WTC11 (cell line): ENCODE data around the gene WDR18. TPM values are rescaled to one million over a fixed set of nuclear protein-coding genes. Genes with fewer than 3 reads are reported as not detected.

Source experiments
- ATAC-seq: fragments of 200-7000 bp; cut with Tn5 transposase; 2 replicates; pipeline ENCODE4 v1.10.0; 2021; ENCODE audit warnings: mild to moderate bottlenecking, moderate library complexity
- CTCF ChIA-PET: fragments of 300-600 bp; sonication (Branson Sonifier 250); formaldehyde crosslinking; loops from one replicate; lab custom pipeline; 2021; ENCODE audit warnings: antibody characterized with exemption; lab: Charles Lee
- POLR2A ChIA-PET: fragments of 350-600 bp; sonication (Branson Sonifier 250); formaldehyde crosslinking; loops from one replicate; lab custom pipeline; 2021; ENCODE audit warnings: antibody characterized with exemption; lab: Charles Lee
- DNase-seq: peaks from one replicate; pipeline ENCODE4 v3.0.0; 2021; ENCODE audit warnings: low spot score
- H3K27ac Mint-ChIP-seq: 2 replicates; pipeline ENCODE4 v1.8.0; 2021; ENCODE audit warnings: mixed read lengths
- H3K27me3 Mint-ChIP-seq: 2 replicates; pipeline ENCODE4 v1.8.0; 2021; ENCODE audit warnings: low read depth, mild to moderate bottlenecking, moderate library complexity, mixed read lengths
- H3K36me3 Mint-ChIP-seq: 2 replicates; pipeline ENCODE4 v1.8.0; 2021; ENCODE audit warnings: mixed read lengths
- H3K4me1 Mint-ChIP-seq: 2 replicates; pipeline ENCODE4 v1.8.0; 2022; ENCODE audit warnings: mixed read lengths
- H3K4me3 Mint-ChIP-seq: 2 replicates; pipeline ENCODE4 v1.8.0; 2021; ENCODE audit warnings: mild to moderate bottlenecking, moderate library complexity, mixed read lengths
- H3K9me3 Mint-ChIP-seq: 2 replicates; pipeline ENCODE4 v1.8.0; 2021; ENCODE audit warnings: mixed read lengths
- GRHL2 ChIP-seq: fragments of 250-450 bp; sonication (Bioruptor Pico); IDR thresholded peaks from 2 replicates; pipeline ENCODE4 v1.8.0; 2022; ENCODE audit warnings: mild to moderate bottlenecking, moderate library complexity; ENCODE audit not compliant: insufficient replicate concordance, severe bottlenecking
- JAZF1 ChIP-seq: fragments of 250-450 bp; sonication (Bioruptor Pico); IDR thresholded peaks from 2 replicates; pipeline ENCODE4 v1.9.0; 2021; ENCODE audit warnings: moderate library complexity, mild to moderate bottlenecking, inconsistent platforms
- MXD4 ChIP-seq: fragments of 250-450 bp; sonication (Bioruptor Pico); IDR thresholded peaks from 2 replicates; pipeline ENCODE4 v1.8.0; 2021; ENCODE audit warnings: mild to moderate bottlenecking, moderate library complexity, borderline replicate concordance
- NR1H2 ChIP-seq: sonication (generic); formaldehyde crosslinking; IDR thresholded peaks from 2 replicates; pipeline ENCODE4 v1.9.0; 2021; ENCODE audit warnings: mild to moderate bottlenecking, moderate library complexity, missing genetic modification reagents
- PRRX2 ChIP-seq: fragments of 250-450 bp; sonication (Bioruptor Pico); IDR thresholded peaks from 2 replicates; pipeline ENCODE4 v1.8.0; 2021; ENCODE audit warnings: mild to moderate bottlenecking
- ZNF219 ChIP-seq: sonication (generic); formaldehyde crosslinking; IDR thresholded peaks from 2 replicates; pipeline ENCODE4 v1.8.0; 2023; ENCODE audit warnings: missing genetic modification reagents, mild to moderate bottlenecking, borderline replicate concordance
- total RNA-seq: library from RNA; stranded (reverse); gene quantifications from 3 replicates; pipeline ENCODE4 v1.2.3, GENCODE V29; 2021
- TF ChIP-seq, protein P1 (sequence below): sonication (generic); formaldehyde crosslinking; IDR thresholded peaks from 2 replicates; pipeline ENCODE4 v1.8.0; 2022; ENCODE audit warnings: mild to moderate bottlenecking, missing genetic modification reagents
- TF ChIP-seq, protein P2 (sequence below): sonication (generic); formaldehyde crosslinking; IDR thresholded peaks from 2 replicates; pipeline ENCODE4 v1.8.0; 2022; ENCODE audit warnings: mild to moderate bottlenecking, missing genetic modification reagents
- TF ChIP-seq, protein P3 (sequence below): sonication (generic); formaldehyde crosslinking; IDR thresholded peaks from 2 replicates; pipeline ENCODE4 v1.8.1; 2022; ENCODE audit warnings: low read depth, missing genetic modification reagents, borderline replicate concordance
- TF ChIP-seq, protein P4 (sequence below): sonication (generic); formaldehyde crosslinking; IDR thresholded peaks from 2 replicates; pipeline ENCODE4 v1.8.1; 2023; ENCODE audit warnings: mild to moderate bottlenecking, missing genetic modification reagents, moderate library complexity
- TF ChIP-seq, protein P5 (sequence below): sonication (generic); formaldehyde crosslinking; IDR thresholded peaks from 2 replicates; pipeline ENCODE4 v1.8.1; 2022; ENCODE audit warnings: mild to moderate bottlenecking, missing genetic modification reagents, moderate library complexity, borderline replicate concordance
- TF ChIP-seq, protein P6 (sequence below): sonication (generic); formaldehyde crosslinking; IDR thresholded peaks from 2 replicates; pipeline ENCODE4 v1.8.1; 2023; ENCODE audit warnings: mild to moderate bottlenecking, moderate library complexity, missing genetic modification reagents
- TF ChIP-seq, protein P7 (sequence below): sonication (generic); formaldehyde crosslinking; IDR thresholded peaks from 2 replicates; pipeline ENCODE4 v1.8.0; 2022; ENCODE audit warnings: missing genetic modification reagents
- TF ChIP-seq, protein P8 (sequence below): sonication (generic); formaldehyde crosslinking; IDR thresholded peaks from 2 replicates; pipeline ENCODE4 v1.8.0; 2023; ENCODE audit warnings: mild to moderate bottlenecking, missing genetic modification reagents

Gene WDR18
- total RNA-seq, 1 experiment from 2014 or later = 140 TPM

DNA sequence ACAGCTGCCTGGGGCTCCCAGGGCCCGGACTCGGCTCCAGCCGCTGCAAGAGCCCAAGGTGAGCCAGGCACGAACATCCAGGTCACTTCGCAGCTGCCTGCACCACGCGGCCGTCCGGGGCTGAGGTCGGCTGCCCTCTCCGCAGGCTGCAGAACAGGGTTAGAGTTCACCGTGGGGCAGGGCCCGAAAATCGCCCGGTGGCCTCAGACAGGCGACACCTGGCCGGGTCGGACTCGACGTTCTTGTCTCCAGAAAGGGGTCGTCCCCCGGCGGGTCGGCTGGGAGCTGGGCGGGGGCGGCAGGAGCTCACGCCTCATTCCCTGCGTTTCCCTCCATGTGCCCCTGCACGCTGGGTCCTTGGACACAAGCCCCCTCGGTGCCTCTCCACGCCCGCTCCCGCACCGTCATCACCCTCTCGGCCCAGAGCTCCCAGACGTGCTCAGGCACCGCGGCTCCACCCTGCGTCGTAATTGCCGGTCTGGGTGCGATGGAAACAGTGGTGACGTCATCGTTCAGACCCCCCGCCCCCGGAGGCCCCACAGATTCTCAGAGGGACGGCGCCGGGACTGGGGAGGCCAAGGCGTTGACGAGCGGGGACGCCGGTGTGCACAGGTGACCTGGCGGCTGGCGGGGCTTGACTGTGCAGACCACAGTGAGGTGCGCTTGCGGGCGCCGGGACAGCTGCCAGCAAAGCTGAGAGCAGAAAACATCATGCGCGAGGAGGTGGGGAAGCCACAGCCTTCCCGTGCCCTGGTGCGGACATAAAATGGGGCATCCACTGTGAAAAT lies 12.1 kb downstream of the WDR18 start (continued):
- no peak for TF ChIP-seq MXD4 (CRISPR knock-in tag)
- TF ChIP-seq, protein P1, sequence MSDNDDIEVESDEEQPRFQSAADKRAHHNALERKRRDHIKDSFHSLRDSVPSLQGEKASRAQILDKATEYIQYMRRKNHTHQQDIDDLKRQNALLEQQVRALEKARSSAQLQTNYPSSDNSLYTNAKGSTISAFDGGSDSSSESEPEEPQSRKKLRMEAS (CRISPR knock-in tag) = peak; percentile 56; the same call in 1 of the 2 replicates
- no peak for TF ChIP-seq NR1H2 (CRISPR knock-in tag)
- TF ChIP-seq, protein P2, sequence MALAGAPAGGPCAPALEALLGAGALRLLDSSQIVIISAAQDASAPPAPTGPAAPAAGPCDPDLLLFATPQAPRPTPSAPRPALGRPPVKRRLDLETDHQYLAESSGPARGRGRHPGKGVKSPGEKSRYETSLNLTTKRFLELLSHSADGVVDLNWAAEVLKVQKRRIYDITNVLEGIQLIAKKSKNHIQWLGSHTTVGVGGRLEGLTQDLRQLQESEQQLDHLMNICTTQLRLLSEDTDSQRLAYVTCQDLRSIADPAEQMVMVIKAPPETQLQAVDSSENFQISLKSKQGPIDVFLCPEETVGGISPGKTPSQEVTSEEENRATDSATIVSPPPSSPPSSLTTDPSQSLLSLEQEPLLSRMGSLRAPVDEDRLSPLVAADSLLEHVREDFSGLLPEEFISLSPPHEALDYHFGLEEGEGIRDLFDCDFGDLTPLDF = no peak
- TF ChIP-seq PRRX2 (CRISPR knock-in tag) = no peak
- TF ChIP-seq, protein P3, sequence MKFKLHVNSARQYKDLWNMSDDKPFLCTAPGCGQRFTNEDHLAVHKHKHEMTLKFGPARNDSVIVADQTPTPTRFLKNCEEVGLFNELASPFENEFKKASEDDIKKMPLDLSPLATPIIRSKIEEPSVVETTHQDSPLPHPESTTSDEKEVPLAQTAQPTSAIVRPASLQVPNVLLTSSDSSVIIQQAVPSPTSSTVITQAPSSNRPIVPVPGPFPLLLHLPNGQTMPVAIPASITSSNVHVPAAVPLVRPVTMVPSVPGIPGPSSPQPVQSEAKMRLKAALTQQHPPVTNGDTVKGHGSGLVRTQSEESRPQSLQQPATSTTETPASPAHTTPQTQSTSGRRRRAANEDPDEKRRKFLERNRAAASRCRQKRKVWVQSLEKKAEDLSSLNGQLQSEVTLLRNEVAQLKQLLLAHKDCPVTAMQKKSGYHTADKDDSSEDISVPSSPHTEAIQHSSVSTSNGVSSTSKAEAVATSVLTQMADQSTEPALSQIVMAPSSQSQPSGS = no peak
- TF ChIP-seq, protein P4, sequence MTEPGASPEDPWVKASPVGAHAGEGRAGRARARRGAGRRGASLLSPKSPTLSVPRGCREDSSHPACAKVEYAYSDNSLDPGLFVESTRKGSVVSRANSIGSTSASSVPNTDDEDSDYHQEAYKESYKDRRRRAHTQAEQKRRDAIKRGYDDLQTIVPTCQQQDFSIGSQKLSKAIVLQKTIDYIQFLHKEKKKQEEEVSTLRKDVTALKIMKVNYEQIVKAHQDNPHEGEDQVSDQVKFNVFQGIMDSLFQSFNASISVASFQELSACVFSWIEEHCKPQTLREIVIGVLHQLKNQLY = no peak
- no peak for TF ChIP-seq GRHL2
- TF ChIP-seq, protein P5, sequence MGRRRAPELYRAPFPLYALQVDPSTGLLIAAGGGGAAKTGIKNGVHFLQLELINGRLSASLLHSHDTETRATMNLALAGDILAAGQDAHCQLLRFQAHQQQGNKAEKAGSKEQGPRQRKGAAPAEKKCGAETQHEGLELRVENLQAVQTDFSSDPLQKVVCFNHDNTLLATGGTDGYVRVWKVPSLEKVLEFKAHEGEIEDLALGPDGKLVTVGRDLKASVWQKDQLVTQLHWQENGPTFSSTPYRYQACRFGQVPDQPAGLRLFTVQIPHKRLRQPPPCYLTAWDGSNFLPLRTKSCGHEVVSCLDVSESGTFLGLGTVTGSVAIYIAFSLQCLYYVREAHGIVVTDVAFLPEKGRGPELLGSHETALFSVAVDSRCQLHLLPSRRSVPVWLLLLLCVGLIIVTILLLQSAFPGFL (CRISPR knock-in tag) = no peak
- TF ChIP-seq ZNF219 (CRISPR knock-in tag) = no peak

DNA sequence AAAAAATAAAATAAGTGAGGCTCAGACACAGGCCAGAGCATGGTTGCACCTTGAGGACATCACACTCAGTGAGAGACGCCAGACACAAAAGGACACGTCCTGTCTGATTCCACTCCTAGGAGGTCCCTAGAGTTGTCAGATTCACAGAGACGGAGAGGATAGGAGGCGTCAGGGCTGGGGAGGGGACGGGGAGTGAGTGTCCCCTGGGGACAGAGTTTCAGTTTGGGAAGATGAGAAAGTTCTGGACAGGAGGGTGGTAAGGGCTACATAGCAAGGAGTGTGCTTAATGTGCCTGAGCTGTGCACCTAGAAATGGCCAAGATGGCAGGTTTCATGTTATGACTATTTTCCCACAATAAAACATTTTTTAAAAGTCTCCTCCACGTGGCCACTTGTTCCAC lies 13.9 kb downstream of the WDR18 start:
- no peak overlapping the region for H3K27ac Mint-ChIP-seq
- no peaks in the 10 kb centered on the region for H3K9me3 Mint-ChIP-seq
- POLR2A ChIA-PET = interaction anchor here (0.5 kb wide), 1 partner anchor 396 kb away, joined by 3 read pairs; no protein-coding TSS in a partner anchor
- TF ChIP-seq, protein P6, sequence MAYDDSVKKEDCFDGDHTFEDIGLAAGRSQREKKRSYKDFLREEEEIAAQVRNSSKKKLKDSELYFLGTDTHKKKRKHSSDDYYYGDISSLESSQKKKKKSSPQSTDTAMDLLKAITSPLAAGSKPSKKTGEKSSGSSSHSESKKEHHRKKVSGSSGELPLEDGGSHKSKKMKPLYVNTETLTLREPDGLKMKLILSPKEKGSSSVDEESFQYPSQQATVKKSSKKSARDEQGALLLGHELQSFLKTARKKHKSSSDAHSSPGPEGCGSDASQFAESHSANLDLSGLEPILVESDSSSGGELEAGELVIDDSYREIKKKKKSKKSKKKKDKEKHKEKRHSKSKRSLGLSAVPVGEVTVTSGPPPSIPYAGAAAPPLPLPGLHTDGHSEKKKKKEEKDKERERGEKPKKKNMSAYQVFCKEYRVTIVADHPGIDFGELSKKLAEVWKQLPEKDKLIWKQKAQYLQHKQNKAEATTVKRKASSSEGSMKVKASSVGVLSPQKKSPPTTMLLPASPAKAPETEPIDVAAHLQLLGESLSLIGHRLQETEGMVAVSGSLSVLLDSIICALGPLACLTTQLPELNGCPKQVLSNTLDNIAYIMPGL (CRISPR knock-in tag) = no peak
- TF ChIP-seq, all 79 proteins: peak for 0
- ATAC-seq (no peak), DNase-seq (no peak)
- Mint-ChIP-seq H3K27me3 (peaks cover 46% of the 10 kb centered on the region), H3K36me3 (no peaks in the 10 kb centered on the region), H3K4me1 (peaks cover 5% of the 10 kb centered on the region; the same call in 1 of the 2 replicates), H3K4me3 (no peak overlapping the region)
- CTCF ChIA-PET = interaction anchor here (0.5 to 2.9 kb wide), 4 partner anchors 79 to 153 kb away, joined by 3 to 6 read pairs (median 4); no protein-coding TSS in a partner anchor

DNA sequence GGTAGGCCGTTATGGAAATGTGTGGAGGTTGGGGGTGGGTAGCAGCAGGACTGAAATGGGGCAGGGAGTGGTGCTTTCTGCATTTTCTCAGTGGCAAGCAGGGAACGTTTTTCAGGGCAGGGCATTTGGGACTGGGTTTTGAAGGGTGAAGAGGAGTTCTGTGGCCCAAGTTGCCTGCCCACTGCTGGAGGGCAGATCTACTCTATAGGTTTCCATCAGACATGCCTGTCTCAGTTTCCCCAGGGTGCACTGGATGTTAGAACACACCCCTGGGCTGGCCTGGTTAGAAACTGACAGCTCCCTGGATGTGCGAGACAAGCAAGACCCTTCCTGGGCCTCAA lies 15.2 kb downstream of the WDR18 start:
- peak overlapping the region; percentile 53 for H3K4me3 Mint-ChIP-seq
- peaks cover 49% of the 10 kb centered on the region for H3K27me3 Mint-ChIP-seq
- H3K9me3 Mint-ChIP-seq = no peaks in the 10 kb centered on the region
- ChIA-PET CTCF (interaction anchor here (1.1 to 1.7 kb wide), 3 partner anchors 20 to 245 kb away, joined by 3 to 4 read pairs (median 3); no protein-coding TSS in a partner anchor), POLR2A (interaction anchor here (0.6 kb wide), 1 partner anchor 29 kb away, joined by 3 read pairs; no protein-coding TSS in a partner anchor)
- ATAC-seq = no peak
- no peaks in the 10 kb centered on the region for H3K36me3 Mint-ChIP-seq
- peaks cover 5% of the 10 kb centered on the region; the same call in 1 of the 2 replicates for H3K4me1 Mint-ChIP-seq
- no peak for DNase-seq
- no peak overlapping the region for H3K27ac Mint-ChIP-seq
- TF ChIP-seq JAZF1 (CRISPR knock-in tag) = no peak
- TF ChIP-seq, protein P7, sequence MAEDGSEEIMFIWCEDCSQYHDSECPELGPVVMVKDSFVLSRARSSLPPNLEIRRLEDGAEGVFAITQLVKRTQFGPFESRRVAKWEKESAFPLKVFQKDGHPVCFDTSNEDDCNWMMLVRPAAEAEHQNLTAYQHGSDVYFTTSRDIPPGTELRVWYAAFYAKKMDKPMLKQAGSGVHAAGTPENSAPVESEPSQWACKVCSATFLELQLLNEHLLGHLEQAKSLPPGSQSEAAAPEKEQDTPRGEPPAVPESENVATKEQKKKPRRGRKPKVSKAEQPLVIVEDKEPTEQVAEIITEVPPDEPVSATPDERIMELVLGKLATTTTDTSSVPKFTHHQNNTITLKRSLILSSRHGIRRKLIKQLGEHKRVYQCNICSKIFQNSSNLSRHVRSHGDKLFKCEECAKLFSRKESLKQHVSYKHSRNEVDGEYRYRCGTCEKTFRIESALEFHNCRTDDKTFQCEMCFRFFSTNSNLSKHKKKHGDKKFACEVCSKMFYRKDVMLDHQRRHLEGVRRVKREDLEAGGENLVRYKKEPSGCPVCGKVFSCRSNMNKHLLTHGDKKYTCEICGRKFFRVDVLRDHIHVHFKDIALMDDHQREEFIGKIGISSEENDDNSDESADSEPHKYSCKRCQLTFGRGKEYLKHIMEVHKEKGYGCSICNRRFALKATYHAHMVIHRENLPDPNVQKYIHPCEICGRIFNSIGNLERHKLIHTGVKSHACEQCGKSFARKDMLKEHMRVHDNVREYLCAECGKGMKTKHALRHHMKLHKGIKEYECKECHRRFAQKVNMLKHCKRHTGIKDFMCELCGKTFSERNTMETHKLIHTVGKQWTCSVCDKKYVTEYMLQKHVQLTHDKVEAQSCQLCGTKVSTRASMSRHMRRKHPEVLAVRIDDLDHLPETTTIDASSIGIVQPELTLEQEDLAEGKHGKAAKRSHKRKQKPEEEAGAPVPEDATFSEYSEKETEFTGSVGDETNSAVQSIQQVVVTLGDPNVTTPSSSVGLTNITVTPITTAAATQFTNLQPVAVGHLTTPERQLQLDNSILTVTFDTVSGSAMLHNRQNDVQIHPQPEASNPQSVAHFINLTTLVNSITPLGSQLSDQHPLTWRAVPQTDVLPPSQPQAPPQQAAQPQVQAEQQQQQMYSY (CRISPR knock-in tag) = no peak
- TF ChIP-seq, protein P8, sequence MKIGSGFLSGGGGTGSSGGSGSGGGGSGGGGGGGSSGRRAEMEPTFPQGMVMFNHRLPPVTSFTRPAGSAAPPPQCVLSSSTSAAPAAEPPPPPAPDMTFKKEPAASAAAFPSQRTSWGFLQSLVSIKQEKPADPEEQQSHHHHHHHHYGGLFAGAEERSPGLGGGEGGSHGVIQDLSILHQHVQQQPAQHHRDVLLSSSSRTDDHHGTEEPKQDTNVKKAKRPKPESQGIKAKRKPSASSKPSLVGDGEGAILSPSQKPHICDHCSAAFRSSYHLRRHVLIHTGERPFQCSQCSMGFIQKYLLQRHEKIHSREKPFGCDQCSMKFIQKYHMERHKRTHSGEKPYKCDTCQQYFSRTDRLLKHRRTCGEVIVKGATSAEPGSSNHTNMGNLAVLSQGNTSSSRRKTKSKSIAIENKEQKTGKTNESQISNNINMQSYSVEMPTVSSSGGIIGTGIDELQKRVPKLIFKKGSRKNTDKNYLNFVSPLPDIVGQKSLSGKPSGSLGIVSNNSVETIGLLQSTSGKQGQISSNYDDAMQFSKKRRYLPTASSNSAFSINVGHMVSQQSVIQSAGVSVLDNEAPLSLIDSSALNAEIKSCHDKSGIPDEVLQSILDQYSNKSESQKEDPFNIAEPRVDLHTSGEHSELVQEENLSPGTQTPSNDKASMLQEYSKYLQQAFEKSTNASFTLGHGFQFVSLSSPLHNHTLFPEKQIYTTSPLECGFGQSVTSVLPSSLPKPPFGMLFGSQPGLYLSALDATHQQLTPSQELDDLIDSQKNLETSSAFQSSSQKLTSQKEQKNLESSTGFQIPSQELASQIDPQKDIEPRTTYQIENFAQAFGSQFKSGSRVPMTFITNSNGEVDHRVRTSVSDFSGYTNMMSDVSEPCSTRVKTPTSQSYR (CRISPR knock-in tag) = no peak
